Natural killer cell (primary cell): ENCODE results near the gene ARL5C. TPM values are rescaled to one million over a fixed set of nuclear protein-coding genes. Genes with fewer than 3 reads are reported as not detected.

Source experiments
- ATAC-seq, 3 donors: fragments of 150-1000 bp in 2 of 3; fragments of 200-7000 bp in 1 of 3; cut with Tn5 transposase; 1 replicate in 1 of 3; 2 replicates in 2 of 3; pipeline ENCODE4 v1.10.0; 2021; ENCODE audit warnings: mild to moderate bottlenecking in 2 of 3, moderate library complexity in 2 of 3
- DNase-seq, 2 donors: peaks; one replicate each; pipeline versions ENCODE4 v3.0.0 to v3.0.0-alpha.2; 2013 to 2021; ENCODE audit warnings: mixed read lengths in 1 of 2
- H3K27ac ChIP-seq: one replicate; pipeline ENCODE4 v1.5.1; 2013; ENCODE audit warnings: mild to moderate bottlenecking, low read length
- H3K27me3 ChIP-seq: one replicate; pipeline ENCODE4 v1.6.1; 2013; ENCODE audit warnings: low read length; ENCODE audit not compliant: control insufficient read depth, insufficient read depth
- H3K36me3 ChIP-seq: one replicate; pipeline ENCODE4 v1.6.1; 2013; ENCODE audit warnings: low read length; ENCODE audit not compliant: control insufficient read depth, insufficient read depth
- H3K4me1 ChIP-seq: one replicate; pipeline ENCODE4 v1.6.1; 2013; ENCODE audit warnings: low read length; ENCODE audit not compliant: control insufficient read depth, insufficient read depth
- H3K4me3 ChIP-seq: one replicate; pipeline ENCODE4 v1.5.1; 2013; ENCODE audit warnings: low read length
- H3K9me3 ChIP-seq: one replicate; pipeline ENCODE4 v1.6.1; 2013; ENCODE audit warnings: low read length; ENCODE audit not compliant: control insufficient read depth, insufficient read depth
- H3K27ac Mint-ChIP-seq, 2 donors: one replicate each; pipeline ENCODE4 v1.8.0; 2022; ENCODE audit warnings: mild to moderate bottlenecking in 2 of 2, mixed read lengths in 2 of 2, moderate library complexity in 1 of 2
- H3K27me3 Mint-ChIP-seq, 2 donors: one replicate each; pipeline ENCODE4 v1.8.0; 2022; ENCODE audit warnings: low read depth in 2 of 2, mixed read lengths in 2 of 2
- H3K36me3 Mint-ChIP-seq: one replicate; pipeline ENCODE4 v1.8.0; 2022; ENCODE audit warnings: mixed read lengths
- H3K4me1 Mint-ChIP-seq, 2 donors: one replicate each; pipeline ENCODE4 v1.8.0; 2022; ENCODE audit warnings: mixed read lengths in 2 of 2
- H3K4me3 Mint-ChIP-seq: one replicate; pipeline ENCODE4 v1.8.0; 2022; ENCODE audit warnings: mild to moderate bottlenecking, moderate library complexity, mixed read lengths
- H3K9me3 Mint-ChIP-seq, 2 donors: one replicate each; pipeline ENCODE4 v1.8.0; 2022; ENCODE audit warnings: mixed read lengths in 2 of 2
- WGBS: methylation state at CpG from one replicate; pipeline ENCODE4 v1.1.7; 2013; ENCODE audit warnings: missing lambda C conversion rate; ENCODE audit not compliant: insufficient coverage; 5-methylcytosine and 5-hydroxymethylcytosine counted together
- intact Hi-C: fragments of 100-400 bp; cut with micrococcal nuclease; formaldehyde crosslinking; loops from one replicate; pipeline ENCODE4 v1.14.2; 2022
- total RNA-seq, 4 donors: library from RNA; stranded (reverse); fragments of 120-200 nt in 1 of 4; gene quantifications; one replicate each; pipeline versions ENCODE4 v1.2.3 to v1.2.4, GENCODE V29; 2013 to 2022
- TF ChIP-seq, protein P1 (sequence below): fragments of 200-600 bp; IDR thresholded peaks from one replicate; pipeline ENCODE4 v1.8.0; 2022; ENCODE audit warnings: antibody characterized with exemption

ARL5C gene
- total RNA-seq, 3 donors from 2014 or later (not counting 1 experiment from before 2014, with no cell fraction given): 0.33 TPM; not detected in 2

DNA sequence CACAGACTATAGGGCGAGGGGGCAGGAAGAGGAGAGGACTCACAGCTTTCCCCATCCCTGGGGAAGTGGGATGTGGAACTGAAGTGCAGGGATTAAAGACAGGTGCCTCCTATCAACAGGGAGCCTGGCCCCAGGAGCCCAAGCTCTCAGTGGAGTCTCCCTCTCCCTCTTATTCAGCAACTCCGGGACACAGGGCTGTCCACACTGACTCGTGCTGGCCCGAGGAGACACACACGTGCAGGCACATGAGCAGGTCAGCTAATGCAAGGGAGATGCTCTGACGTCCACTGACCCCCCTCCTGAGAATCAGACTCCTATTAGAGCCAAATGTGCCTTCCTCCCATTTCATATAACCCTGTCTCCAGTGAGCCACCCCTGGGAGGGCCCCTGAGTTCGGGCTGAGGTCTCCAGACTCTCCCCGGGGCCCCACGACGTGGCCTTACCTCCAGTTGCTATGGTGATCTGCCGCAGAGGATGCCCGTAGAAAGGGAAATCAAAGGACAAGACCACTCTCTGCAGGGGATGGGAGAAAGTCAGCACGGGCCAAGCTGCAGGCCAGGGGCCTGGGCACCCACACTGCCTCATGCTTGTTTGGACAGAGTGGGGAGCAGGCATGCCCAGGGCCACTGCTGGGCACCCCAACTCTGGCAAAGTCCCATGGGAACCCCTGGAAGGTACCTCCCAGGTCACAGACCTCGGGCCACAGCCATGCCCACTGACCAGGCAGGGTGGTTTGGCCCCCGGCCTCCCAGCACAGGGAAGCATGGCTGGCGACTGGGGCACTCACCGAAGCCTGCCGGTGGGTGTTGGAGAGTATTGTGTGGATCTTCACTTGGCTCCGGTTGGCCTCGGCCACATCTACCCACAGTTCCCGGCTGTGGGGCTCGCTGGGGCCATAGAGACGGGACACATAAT is 57.2 kb downstream of the ARL5C start:
- Mint-ChIP-seq H3K36me3 (no peaks in the 10 kb centered on the region), H3K4me3 (no peak overlapping the region), H3K4me1 (peaks cover 0 to 5% of the 10 kb centered on the region in 2 donors), H3K27me3 (no peaks in the 10 kb centered on the region), H3K27ac (no peak overlapping the region), H3K9me3 (no peaks in the 10 kb centered on the region)
- TF ChIP-seq, protein P1, sequence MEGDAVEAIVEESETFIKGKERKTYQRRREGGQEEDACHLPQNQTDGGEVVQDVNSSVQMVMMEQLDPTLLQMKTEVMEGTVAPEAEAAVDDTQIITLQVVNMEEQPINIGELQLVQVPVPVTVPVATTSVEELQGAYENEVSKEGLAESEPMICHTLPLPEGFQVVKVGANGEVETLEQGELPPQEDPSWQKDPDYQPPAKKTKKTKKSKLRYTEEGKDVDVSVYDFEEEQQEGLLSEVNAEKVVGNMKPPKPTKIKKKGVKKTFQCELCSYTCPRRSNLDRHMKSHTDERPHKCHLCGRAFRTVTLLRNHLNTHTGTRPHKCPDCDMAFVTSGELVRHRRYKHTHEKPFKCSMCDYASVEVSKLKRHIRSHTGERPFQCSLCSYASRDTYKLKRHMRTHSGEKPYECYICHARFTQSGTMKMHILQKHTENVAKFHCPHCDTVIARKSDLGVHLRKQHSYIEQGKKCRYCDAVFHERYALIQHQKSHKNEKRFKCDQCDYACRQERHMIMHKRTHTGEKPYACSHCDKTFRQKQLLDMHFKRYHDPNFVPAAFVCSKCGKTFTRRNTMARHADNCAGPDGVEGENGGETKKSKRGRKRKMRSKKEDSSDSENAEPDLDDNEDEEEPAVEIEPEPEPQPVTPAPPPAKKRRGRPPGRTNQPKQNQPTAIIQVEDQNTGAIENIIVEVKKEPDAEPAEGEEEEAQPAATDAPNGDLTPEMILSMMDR: no peak
- H3K27me3 ChIP-seq: no peaks in the 10 kb centered on the region
- H3K9me3 ChIP-seq: no peaks in the 10 kb centered on the region
- WGBS: 81% methylated on average over 23 of the region's 23 CpGs
- H3K27ac ChIP-seq: no peak overlapping the region
- DNase-seq: no peak
- no peak overlapping the region for H3K4me3 ChIP-seq
- intact Hi-C loops: no loop called here
- H3K36me3 ChIP-seq: no peaks in the 10 kb centered on the region
- no peak for ATAC-seq
- no peaks in the 10 kb centered on the region for H3K4me1 ChIP-seq

DNA sequence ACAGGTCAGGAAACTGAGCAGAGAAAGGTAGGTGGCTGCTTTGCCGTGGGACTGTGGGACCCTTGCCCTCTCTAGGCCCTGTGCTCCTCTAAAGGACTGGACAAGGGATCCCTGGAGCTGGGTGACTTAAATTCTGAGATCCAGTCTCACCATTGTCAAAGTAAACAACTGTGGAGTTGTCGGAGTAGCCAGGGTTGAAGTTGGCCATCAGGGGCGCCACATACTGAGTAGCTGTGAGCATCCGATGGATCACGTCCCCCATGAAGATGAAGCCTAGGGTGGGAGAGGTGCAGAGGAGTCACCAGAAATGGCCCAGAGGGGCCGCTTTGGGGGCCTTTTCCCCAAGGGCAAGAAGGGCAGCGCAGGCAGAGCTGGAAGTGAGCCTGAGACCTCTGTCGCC is 58.0 kb downstream of the ARL5C start:
- H3K36me3 ChIP-seq: no peaks in the 10 kb centered on the region
- TF ChIP-seq, protein P1: no peak
- DNase-seq (no peak), ATAC-seq (no peak)
- no peaks in the 10 kb centered on the region for H3K9me3 ChIP-seq
- no peak overlapping the region for H3K4me3 Mint-ChIP-seq
- no peaks in the 10 kb centered on the region for H3K4me1 ChIP-seq
- H3K9me3 Mint-ChIP-seq: no peaks in the 10 kb centered on the region
- no peaks in the 10 kb centered on the region for H3K36me3 Mint-ChIP-seq
- intact Hi-C loops: no loop called here
- H3K4me1 Mint-ChIP-seq: peaks cover 0 to 5% of the 10 kb centered on the region in 2 donors
- H3K27ac ChIP-seq: no peak overlapping the region
- WGBS: 96% methylated on average over 8 of the region's 8 CpGs
- no peaks in the 10 kb centered on the region for H3K27me3 Mint-ChIP-seq
- no peak overlapping the region for H3K27ac Mint-ChIP-seq
- no peak overlapping the region for H3K4me3 ChIP-seq
- no peaks in the 10 kb centered on the region for H3K27me3 ChIP-seq

DNA sequence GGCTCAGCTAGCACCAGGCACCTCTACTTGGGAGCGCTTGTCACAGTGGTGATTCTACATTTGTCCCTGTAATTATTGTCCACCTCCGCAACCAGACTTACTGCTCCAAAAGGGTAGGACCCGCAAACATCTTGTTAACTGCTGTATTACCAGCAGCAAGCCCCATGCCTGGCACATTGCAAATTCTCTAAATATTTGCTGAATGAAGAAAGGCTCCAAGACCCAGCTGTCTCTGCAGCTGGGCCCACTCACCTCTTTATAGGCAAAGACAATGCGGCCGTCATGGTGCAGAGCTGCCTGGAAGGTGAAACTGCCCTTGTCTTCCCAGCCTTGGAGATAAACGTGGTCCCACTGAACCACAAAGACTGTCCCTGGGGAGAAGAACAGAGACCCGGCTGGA is 58.8 kb downstream of the ARL5C start:
- no peaks in the 10 kb centered on the region for H3K36me3 Mint-ChIP-seq
- Histone ChIP-seq H3K27ac (no peak overlapping the region), H3K27me3 (no peaks in the 10 kb centered on the region), H3K4me3 (no peak overlapping the region), H3K4me1 (no peaks in the 10 kb centered on the region), H3K36me3 (no peaks in the 10 kb centered on the region), H3K9me3 (no peaks in the 10 kb centered on the region)
- no peak for ATAC-seq
- intact Hi-C loops: no loop called here
- H3K27me3 Mint-ChIP-seq: no peaks in the 10 kb centered on the region
- H3K9me3 Mint-ChIP-seq: no peaks in the 10 kb centered on the region
- H3K4me1 Mint-ChIP-seq: peaks cover 4 to 11% of the 10 kb centered on the region in 2 donors
- H3K4me3 Mint-ChIP-seq: no peak overlapping the region
- WGBS: 89% methylated on average over 7 of the region's 7 CpGs
- no peak for DNase-seq
- no peak overlapping the region for H3K27ac Mint-ChIP-seq
- TF ChIP-seq, protein P1: no peak

Other genes starting within 250 kb of the ARL5C start
- gene FBXO47, start 198.8 kb downstream of the ARL5C start, total RNA-seq: not detected
- 10 to 100 TPM in 2 of 3 donors, 1 to 10 TPM in 1; 5.7 to 53.6 (median 15.9) TPM for gene PLXDC1, start 14.5 kb downstream of the ARL5C start, total RNA-seq
- gene CACNB1, start 31.5 kb upstream of the ARL5C start, total RNA-seq: 10 to 100 TPM; 23.7 to 28.5 (median 28.1) TPM
- 1,000 to 10,000 TPM; 1,182 to 1,484 (median 1,482) TPM for gene RPL19, start 34.1 kb upstream of the ARL5C start, total RNA-seq
- not detected for gene STAC2, start 59.8 kb upstream of the ARL5C start, total RNA-seq
- 10 to 100 TPM; 25.5 to 34.2 (median 32.4) TPM for gene FBXL20, start 235.5 kb upstream of the ARL5C start, total RNA-seq